ENCODE results near the gene RTL10. TPM values are rescaled to one million over a fixed set of nuclear protein-coding genes. Genes with fewer than 3 reads are reported as not detected.

RTL10 gene, protein sequence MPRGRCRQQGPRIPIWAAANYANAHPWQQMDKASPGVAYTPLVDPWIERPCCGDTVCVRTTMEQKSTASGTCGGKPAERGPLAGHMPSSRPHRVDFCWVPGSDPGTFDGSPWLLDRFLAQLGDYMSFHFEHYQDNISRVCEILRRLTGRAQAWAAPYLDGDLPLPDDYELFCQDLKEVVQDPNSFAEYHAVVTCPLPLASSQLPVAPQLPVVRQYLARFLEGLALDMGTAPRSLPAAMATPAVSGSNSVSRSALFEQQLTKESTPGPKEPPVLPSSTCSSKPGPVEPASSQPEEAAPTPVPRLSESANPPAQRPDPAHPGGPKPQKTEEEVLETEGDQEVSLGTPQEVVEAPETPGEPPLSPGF
- total RNA-seq, result 21.8 and 31.1 TPM in 2 replicates

DNA sequence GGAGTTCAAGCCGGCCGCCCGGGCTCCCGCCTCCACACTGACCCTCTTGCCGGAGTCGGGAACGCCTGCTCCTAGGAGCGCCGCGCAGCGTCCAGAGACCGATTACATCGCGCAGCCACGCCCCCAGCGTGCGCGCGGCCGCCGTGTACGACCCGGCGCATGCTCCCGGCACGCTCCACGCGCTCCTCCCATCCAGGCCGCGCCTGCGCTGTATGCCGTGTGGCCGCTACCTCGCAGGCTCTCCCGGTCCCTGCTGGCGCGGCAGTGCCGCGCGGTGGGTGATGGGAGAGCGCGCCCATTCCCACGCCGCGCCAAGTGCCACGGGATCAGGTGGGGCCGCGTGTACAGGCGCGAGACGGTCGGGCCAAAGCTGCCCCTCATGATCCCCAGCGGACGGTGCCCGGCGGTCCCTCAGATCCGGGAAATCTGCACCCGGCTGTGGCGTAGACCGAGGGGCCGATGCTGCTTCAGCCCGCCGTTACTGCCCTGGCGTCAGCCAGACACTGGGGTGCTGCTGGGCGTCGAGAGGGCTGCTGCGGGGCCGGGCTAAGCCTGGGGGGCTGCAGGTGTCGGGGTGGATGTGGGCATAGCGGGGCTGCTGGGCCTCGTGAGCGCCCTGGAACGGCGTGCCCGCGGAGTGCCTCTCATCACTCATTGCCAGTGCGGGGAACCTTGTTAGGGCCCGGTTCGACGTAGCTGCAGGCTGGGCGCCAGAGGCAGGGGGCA lies at the start of gene RTL10, which contains the start of gene GNB1L:
RTL10 (minus strand) TSS at position 97 of the 726 bp plus-strand sequence. CDS start 2,613 bp downstream, outside the sequence.
GNB1L (minus strand) TSS at position 97 of the 726 bp plus-strand sequence. CDS start 33,519 bp downstream, outside the sequence.

Other genes with a start within 250 kb of the RTL10 start
- 11.6 and 13.1 TPM in 2 replicates for gene SEPTIN5, start 140.4 kb downstream of the RTL10 start, total RNA-seq
- 0.43 and 1.3 TPM in 2 replicates for gene GP1BB, start 131.3 kb downstream of the RTL10 start, total RNA-seq
- 1.9 and 17.7 TPM in 2 replicates for gene TBX1, start 94.1 kb downstream of the RTL10 start, total RNA-seq
- 5.5 and 8.6 TPM in 2 replicates for gene GNB1L, start within 50 bp of the RTL10 start, total RNA-seq
- 122 and 155 TPM in 2 replicates for gene COMT, start 86.9 kb upstream of the RTL10 start, total RNA-seq
- gene TXNRD2, start 86.9 kb upstream of the RTL10 start, total RNA-seq, result 44.1 and 67.6 TPM in 2 replicates
- 40.2 and 44.3 TPM in 2 replicates for gene ARVCF, start 161.9 kb upstream of the RTL10 start, total RNA-seq
- gene TANGO2, start 166.2 kb upstream of the RTL10 start, total RNA-seq, result 32.3 and 35.0 TPM in 2 replicates
- 36.3 and 44.8 TPM in 2 replicates for gene DGCR8, start 225.4 kb upstream of the RTL10 start, total RNA-seq

Measured in thoracic aorta endothelial cell (primary cell).